Measurements from ENCODE around the gene LRRC74B.
A peak's percentile ranks its signal among the peaks of the same experiment; 100 is the strongest.
"Not testable (repeated sequence)": the region's sequence is repeated elsewhere in the genome, so short reads cannot be mapped to it uniquely, and the experiment has no call there.

Gene LRRC74B

DNA sequence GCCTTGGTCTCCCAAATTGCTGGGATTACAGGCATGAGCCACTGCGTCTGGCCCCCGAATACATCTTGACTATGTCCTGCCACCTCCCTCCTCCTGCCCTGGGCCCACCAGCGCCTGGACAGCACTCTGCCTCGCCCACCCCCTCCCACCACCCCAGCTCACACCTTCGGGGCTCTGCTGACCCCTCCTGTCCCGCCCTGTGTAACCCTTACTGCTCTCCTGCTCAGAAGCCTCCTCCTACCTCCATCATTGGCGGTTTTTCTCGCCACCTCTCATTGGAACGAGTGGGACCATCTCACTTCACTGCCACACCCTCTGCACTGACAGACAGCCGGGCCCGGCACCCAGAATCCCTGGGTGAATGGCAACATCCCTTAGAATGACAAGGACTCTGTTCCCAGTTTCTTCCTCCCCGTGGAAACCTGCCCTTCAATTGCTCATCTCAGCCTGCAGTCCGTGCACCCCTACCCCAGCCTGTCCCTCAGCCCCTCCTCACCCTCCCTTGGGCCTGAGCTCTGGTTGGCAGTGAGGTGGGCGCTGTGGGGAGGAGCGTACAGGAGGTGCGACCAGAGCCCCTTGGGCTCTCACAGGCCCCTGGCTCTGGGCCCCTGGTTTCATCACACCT is 32.2 kb downstream of the LRRC74B start:
- DNase-seq = no peak

DNA sequence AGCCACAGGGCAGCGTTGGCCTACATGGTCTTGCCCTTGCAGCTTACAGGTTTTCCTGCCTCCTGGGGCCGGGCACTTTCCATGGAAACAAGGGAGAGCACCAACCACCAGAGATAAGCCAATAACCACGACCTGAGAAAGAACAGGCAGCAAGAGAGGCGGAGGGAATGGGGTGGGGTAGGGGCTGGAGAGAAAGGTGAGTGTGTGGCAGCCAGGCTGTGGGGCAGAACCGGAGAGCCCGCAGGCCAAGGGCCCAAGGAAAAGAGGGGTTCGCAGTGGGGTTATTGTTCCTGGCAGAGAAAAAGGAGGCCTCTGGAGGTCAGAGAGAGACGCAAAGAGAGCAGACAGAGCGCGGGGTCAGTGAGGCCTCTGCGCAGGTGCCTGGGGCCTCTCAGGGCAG is 33.2 kb downstream of the LRRC74B start:
- DNase-seq = no peak

DNA sequence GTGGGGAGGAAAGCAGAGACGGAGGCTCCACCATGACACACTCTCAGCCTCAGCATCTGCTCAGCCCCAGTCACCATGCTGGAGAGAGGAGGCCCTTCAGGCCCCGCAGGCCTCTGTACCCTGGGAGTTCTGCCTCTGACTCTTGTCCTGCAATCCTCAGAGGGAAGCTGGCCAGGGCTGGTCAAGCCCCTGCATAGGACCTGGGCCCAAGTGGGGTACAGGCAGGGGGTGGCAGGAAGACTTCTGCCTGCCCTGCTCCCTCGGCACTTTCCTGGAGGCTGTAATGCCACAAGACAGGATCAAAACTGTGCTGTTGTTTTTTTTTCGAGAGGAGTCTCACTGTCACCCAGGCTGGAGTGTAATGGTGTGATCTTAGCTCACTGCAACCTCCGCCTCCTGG is 33.7 kb downstream of the LRRC74B start:
- no peak for DNase-seq

DNA sequence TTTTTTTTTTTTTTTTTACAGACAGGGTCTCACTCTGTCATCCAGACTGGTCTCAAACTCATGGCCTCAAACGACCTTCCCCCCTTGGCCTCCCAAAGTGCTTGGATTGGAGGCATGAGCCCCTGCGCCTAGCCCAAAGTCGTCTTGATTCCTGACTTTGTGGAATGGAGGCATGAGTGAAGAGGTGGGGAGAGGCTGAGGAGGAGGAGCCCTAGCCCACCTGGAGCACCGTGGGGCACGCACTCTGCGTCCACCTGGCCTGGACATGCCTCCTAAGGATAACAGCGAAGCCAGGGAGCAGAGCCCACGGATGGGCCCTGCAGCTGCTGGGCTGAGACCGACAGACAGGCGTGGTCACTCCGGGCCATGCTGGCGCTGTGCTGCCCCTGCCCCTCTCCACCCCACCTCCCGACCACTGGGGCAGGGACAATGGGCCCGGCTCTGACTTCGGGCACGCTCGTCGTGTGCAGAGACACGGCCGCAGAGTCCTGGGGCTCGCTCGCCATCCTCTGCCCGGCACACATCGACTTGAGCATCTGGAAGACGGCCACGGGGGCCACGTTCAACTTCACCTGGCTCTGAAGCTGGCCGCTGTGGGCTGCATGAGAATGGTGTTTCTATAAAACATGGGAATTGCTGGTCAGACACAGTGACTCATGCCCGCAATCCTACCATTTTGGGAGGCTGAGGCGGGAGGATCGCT is 34.8 kb downstream of the LRRC74B start:
- DNase-seq = no peak

GRCh38 chr22:21082248-21082647 is 36.5 kb downstream of the LRRC74B start:
- DNase-seq = no peak

DNA sequence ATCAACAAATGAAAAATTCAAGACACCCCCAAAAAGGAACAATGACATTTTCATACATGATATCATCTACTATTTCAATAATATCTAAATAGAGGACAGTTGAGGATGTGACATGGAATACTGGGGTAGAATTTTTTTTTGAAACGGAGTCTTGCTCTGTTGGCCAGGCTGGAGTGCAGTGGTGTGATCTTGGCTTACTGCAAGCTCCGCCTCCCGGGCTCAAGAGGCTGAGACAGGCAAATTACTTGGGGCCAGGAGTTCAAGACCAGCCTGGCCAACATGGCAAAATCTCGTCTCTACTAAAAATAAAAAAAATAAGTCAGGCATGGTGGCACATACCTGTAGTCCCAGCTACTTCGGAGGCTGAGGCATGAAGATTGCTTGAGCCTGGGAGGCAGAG is 41.4 kb downstream of the LRRC74B start:
- DNase-seq = no peak

DNA sequence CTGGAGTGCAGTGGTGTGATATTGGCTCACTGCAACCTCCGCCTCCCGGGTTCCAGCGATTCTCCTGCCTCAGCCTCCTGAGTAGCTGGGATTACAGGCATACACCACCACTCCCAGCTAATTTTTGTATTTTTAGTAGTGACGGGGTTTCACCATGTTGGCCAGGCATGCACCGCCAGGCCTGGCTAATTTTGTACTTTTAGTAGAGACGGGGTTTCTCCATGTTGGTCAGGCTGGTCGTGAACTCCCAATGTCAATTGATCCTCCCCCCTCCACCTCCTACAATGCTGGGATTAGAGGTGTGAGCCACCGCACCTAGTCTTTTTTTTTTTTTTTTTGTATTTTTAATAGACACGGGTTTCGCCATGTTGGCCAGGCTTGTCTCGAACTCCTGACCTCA is 42.2 kb downstream of the LRRC74B start:
- not testable (repeated sequence) for DNase-seq

DNA sequence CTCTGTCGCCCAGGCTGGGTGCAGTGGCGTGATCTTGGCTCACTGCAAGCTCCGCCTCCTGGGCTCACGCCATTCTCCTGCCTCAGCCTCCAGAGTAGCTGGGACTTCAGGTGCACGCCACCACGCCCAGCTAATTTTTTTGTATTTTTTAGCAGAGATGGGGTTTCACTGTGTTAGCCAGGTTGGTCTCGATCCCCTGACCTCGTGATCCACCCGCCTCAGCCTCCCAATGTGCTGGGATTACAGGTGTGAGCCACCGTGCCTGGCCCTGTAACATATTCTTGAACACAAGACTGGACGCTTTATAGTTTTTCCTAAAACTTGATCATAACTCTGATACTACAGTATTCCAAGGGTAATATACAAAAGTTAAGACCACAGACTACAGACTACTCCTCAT is 45.5 kb downstream of the LRRC74B start:
- DNase-seq = not testable (repeated sequence)

DNA sequence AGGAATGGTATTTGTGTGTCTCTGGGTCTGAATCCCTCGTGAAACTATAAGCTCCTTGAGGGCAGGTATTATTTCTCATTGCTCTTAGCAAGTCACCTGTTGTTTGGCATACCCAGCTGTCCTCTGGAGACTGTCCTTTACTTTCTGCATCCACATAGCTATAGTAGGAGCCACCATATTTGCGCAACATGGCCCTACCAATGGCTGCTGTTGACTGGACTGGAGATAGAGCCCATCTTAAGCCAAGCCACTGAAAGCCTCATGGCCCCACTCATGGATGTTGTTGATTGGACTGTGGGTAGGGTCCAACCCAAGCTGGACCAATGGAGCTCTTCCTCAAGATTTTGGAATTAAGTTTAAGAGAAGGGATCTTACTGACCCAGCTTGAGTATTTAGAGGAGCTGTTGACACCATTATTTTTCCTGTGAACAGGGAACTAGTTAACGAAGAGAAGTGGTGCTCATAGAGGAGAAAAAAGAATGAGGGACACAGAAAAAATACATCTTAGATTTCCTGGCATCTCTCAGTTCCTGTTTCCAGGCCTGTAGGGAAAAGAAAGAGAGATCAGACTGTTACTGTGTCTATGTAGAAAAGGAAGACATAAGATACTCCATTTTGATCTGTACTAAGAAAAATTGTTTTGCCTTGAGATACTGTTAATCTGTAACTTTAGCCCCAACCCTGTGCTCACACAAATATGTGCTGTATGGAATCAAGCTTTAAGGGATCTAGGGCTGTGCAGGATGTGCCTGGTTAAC is 47.2 kb downstream of the LRRC74B start:
- no peak for DNase-seq

- not testable (repeated sequence) for DNase-seq
Observed at GRCh38 chr22:21093555-21094137, 47.9 kb downstream of the LRRC74B start.

GRCh38 chr22:21094911-21095772 is 49.4 kb downstream of the LRRC74B start:
- DNase-seq = no peak

DNA sequence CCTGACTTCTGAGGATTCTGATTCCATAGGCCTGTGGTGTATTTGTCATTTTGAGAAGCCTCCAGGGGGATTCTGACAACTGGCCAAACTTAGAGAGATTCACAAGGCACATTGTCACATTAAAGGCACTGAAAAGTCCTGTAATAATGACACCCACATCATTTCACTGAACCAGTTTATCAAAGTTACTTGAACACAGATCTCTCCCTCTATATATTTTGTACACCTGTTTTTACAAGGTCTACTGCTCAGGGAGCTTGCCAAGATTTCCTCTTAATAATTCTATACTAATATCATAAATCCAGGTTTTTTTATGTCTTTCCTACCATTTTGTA is 50.0 kb downstream of the LRRC74B start:
- DNase-seq = no peak

GRCh38 chr22:21096878-21097277 is 51.1 kb downstream of the LRRC74B start:
- DNase-seq = not testable (repeated sequence)

GRCh38 chr22:21098099-21098671 is 52.4 kb downstream of the LRRC74B start:
- DNase-seq = no peak

GRCh38 chr22:21099578-21099977 is 53.8 kb downstream of the LRRC74B start:
- DNase-seq = no peak

DNA sequence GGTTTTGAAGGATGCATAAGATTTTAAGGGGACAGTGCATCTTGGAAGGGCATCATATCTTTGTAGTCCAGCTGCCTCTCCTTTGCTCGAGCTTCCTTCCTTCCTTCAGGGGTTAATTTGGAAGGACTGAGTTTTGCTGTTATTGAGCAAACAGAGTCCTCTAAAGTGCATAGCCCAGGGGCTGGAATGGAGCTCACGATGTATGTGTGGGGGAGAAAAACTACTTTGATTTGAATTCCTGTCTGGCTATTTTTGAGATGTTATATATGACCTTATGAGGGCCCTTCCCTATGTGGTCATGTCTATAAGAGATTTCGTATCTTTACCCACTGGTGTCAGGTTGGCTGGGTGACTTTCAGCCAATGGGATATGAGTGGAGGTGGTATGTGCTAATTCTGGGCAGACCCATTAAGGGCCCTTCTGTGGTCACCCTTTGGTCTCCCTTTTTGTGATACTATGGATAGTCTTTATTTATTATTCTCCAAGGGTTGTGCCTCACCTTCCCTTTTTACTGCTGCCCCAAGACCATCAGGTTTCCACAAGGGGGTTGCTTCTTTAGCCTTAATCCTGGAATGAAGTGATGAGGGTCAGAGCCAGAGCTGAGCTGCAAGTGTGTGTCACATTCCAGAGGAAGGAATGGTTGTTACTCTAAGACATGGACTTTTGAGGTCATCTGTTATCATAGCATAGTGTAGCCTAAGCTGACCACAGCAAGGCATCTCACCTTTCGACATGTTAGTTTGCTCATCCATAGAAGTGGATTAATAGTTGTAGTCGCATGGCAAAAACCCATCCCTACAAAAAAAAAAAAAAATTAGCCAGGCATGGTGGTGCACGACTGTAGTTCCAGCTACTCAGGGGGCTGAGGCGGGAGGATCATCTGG is 54.6 kb downstream of the LRRC74B start:
- DNase-seq = no peak

DNA sequence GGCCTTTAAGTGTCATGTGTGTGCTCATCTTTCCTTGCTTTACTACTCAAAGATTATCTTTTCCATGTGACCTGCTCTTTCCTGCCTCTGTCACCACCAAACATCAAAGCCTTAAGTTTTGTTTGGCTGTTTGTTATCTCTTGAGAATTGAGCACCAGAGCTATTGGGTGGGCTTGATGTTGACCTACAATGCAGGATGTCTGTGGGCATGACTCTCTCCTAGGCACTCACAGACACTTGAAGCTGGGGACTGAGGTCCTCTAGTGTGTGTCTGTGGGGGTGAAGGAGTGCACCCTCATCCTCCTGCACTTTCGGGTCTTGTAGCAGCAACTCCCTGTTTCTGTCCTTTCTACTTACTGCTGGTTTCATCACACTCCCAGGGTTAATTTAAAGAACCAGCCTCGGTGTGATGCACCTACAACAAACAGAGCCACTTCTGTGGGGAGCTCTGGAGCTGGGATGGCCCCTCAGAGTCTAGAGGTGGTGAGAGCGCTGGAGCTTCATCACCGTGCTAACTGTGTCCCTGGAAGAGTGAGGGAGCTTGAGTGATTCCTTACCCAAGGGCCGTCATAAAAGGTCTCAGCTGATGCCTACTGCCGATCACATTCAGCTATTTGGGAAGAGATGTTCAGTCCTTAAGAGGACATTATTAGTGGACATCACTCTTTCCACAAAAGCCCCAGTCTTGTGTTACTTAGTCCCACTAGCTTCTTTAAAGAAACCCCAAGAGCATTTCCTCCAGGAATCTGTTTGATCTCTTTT is 56.3 kb downstream of the LRRC74B start:
- DNase-seq = no peak

- peak; percentile 76 for DNase-seq
Observed at GRCh38 chr22:21102659-21103267, 57.0 kb downstream of the LRRC74B start.

DNA sequence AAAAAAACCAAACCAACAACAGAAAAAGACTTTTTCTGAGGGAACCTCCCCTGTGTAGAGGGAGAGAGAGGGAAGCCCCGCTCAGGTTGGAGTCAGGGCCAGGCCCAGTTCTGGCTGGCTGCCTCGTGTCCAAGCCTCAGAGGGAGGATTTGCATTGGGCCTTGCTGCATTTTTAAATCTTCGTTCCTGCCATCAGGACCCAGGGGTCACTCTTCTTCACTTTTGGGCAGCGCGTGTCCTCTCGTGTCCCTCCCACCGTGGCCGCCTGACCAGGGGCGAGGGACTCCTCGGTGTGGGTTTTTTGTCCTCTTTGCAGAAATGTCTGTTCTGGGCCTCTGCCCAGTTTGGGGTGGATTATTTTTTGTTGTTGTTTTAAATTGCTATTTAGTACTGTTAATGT is 57.9 kb downstream of the LRRC74B start:
- DNase-seq = no peak

DNA sequence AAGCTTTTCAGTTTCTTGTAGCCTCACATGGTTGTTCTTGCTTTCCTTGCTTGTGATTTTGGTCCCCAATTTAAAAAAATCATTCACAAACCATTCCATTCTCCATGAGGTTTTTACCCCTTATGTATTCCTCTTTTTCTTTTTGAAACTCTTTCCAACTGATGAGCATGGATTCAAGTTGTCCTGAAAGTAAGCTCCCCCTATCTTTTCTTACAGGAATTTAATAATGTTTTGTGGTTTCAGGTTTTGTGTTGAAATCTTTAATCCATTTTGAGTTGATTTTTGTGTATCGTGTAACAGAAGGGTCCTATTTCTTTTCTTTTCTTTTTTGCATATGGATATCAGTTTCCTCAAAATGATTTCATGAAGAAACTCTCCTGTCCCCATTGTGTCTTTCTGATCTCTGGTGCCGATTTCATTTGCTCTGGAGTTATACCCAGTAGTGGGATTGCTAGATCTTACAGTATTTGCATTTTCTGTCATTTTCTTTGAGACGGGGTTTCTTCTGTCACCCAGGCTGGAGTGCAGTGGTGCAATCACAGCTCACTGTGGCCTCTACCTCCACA is 58.5 kb downstream of the LRRC74B start:
- no peak for DNase-seq
